Measurements from ENCODE around the gene TMEM59.

The TMEM59 gene

GRCh38 chr1:53979712-53980450, 73.1 kb downstream of the TMEM59 start:
- DNase-seq: no peak
